Fibroblast of gingiva (primary cell): ENCODE data around the gene TOM1.
"Not testable (repeated sequence)": the region's sequence is repeated elsewhere in the genome, so short reads cannot be mapped to it uniquely, and the experiment has no call there.

Experiments used
- DNase-seq: peaks from one replicate; pipeline ENCODE4 v3.0.0-alpha.2; 2011; ENCODE audit warnings: low read depth

TOM1 gene

DNA sequence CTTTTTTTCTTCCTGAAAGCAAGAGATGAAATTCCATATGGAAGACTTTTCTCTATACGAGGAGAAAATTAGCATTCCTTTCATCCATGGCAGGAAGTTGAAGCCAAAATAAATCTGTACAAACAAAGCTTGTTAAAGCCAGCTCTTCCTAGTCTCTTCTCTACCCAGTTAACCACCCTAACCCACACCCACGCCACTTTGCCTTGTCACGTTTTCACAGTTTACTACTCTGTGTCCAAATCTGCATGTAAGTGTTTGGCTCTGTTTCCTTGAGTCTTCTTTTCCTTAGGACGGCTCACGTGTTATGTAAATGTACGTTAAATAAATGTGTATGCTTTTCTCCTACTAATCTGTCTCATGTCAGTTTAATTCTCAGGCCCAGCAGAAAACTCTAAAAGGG is 74.1 kb downstream of the TOM1 start:
- DNase-seq = no peak

DNA sequence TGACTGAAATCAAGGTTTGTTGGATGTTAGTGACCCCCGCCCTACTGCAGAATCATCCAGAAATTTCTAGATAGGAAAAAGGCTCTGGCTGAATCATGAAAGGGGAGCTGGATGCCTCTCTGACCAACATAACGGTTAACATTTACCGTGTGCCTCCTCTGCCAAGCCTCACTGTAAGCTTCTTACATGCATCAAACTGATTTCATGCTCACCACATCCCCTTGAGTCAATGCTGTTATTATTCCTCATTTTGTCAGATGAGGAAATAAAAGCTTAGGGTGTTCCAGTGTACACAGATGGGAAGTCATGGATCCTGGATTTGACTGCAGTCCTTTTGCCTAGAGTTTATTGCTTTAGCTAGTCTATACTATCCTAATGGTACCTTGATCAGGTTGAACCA is 75.3 kb downstream of the TOM1 start:
- DNase-seq = no peak

DNA sequence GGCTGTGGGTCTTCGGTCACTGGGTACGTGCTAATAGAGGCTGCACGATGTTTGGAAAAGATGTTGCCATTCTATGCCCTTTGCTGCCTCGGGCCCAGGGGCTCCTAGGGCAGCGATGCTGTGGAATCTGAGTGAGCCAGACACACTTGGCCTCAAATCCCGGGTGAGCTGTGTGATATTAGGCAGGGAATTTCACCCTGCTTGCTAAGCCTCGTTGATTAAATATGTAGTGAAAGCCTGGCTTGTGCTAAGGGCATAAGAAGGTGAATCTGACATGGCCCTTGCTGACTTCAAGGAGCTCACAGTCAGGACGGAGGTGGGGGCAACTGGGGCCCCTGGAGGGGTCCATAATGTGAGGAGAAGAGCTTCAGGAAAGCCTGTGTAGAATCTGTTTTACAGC is 75.8 kb downstream of the TOM1 start:
- no peak for DNase-seq

DNA sequence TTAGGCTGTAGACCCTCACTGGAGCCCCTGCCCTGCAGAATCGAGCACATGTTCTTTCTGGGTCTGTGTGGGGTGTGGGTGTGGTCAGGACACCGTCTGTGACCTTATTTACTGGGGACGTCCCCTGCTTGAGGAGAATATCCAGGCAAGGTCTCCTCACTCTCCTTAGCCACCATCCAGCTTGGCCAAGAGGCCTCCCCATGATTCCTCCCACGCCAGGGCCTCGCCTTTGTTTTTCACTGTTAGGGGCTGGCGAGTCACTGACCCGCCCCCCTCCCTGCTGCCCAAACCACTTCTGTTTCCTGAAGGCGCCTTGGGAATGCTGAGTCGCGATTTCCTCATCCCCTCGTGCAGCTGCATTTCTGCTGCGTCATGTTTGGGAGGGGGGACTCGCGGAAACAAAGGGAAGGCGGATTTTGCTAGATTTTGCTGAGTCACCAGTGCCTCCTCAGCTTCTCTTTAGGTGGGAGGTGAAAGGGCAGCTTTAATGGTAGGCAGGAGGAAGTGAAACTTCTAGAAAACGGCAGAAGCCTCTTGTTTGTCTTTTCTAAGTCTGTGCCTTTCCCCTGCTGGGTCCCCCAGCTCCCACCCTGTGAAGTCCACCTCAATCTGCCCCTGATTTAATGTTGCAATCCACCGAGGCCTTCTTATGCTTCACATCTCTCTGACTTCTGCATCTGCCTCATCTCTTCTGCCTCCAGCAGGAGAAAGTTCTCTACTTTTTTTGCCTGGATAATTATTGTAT is 77.2 kb downstream of the TOM1 start:
- peak; percentile 99 for DNase-seq

DNA sequence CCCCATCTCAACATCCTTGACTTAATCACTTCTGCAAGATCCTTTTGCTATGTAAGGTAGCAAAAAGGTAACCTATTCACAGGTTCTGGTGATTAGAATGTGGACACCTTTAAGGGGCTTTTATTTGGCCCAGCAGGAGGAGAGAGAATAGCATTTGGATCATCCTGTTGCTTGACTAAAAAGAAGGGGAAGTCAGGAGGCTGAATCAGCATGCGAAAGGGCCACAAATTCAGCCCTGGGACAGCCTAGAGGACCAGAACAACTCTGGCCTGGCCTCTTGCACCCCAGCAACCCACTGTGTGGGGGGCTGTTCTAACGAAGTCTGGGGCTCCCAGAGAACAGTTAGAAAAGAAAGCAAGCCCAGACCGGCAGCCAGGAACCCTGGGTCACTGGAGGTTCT is 78.0 kb downstream of the TOM1 start:
- no peak for DNase-seq

DNA sequence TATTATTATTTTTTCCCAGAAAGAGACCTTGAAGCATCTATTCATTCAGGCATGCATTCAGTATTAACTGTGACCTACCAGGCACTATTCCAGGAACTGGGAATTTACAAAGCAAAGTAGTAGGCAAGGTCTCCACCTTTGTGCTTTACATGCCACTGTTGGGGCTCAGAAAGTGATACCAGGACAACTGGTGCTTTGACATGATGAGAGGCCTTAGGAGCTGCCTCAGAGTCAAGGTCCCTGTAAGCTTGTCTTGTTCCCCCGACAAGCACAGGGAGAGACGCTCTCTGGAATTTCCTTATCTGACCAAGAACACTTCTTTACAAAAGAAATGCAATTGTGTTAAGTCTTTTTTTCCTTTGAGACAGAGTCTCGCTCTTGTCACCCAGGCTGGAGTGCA is 78.9 kb downstream of the TOM1 start:
- no peak for DNase-seq

DNA sequence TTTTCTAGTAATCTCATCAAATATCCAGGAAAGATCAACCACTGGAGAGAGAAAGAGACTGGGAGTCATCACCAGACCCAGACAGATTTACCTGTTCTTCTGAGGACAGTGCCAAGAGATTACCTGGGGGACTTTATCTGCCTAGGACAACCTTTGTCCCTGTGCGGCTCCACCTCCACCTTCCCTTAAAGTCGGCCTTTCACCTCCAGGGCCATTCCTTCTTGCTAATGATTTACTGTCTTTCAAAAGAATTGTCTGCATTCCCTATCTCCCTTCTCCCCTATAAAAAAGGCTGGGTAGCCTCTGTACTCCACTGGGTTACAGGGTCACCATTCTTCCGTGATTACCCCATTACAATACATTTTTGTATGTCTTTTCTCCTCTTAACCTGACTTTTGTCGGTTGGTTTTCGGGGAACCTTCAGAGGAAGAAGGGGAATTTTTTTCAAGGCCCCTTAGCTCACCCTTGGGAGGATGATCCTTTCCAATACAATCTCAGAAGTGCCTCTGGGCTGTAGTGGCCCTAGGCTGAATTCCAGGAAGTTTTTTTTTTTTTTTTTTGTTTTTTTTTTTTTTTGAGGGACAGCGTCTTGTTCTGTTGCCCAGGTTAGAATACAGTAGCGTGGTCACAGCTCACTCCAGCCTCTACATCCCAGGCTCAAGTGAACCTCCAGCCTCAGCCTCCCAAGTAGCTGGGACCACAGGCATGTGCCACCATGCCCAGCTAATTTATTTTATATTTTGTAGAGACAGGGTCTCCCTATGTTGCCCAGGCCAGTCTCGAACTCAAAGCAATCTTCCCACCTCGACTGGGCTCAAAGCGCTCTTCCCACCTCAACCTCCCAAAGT is 79.7 kb downstream of the TOM1 start:
- no peak for DNase-seq

DNA sequence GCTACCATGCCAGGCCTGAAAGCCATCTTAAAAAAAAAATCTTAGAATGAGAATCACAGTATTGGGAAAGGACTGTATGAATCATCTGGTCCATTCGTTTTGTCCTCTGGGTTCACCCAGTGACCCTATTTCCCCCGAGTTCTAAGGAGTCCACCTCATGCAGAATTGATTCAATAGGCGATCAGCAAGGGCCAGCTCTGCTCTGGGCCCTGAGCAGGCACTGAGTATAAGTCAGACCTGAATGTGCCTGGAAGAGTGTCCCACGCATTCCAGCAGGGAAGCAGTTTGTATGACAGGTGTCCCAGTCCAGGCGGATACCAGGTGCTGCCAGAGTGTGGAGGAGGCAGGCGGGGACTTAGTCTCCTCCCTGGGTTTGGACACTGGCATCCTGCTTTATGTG is 80.3 kb downstream of the TOM1 start:
- peak; percentile 44 for DNase-seq

DNA sequence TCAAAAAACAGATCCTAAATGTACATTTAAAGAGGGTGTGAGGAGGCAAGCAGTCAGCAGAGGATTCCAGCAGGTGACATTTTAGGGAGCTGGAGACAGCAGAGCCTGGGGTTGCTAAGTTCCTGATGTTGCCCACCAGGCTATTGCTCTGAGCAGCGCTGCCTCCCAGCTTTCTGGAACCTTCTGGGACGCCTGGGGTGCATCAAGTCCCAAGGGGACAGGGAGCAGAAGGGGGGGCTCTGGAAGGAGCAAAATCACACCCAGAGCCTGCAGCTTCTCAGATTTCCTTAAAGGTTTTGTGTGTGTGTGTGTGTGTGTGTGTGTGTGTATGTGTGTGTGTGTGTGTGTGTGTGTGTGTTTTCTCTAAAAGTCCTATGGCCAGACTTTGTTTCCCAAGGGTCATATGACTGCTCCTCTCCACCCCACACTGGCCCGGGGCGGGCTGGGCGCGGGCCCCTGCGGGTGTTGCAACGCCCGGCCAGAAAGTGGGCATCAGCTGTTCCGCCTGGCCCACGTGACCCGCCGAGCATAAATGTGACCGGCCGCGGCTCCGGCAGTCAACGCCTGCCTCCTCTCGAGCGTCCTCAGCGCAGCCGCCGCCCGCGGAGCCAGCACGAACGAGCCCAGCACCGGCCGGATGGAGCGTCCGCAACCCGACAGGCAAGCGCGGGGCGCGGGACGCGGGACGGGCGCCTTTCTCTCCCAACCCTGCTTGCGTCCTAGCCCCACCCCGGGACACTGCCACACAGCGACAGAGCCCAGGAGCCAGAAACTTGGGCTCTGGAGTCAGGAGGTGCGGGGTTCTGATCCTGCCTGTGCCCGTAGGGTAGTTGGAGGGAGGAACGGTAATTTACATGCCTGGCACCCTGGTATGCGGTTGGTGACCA is 81.1 kb downstream of the TOM1 start, which contains the start of gene HMOX1:
TSS of gene HMOX1 (plus strand) at position 560 of the 887 bp plus-strand sequence. CDS start at position 638, 78 bp downstream.
- peak; percentile 98 for DNase-seq

DNA sequence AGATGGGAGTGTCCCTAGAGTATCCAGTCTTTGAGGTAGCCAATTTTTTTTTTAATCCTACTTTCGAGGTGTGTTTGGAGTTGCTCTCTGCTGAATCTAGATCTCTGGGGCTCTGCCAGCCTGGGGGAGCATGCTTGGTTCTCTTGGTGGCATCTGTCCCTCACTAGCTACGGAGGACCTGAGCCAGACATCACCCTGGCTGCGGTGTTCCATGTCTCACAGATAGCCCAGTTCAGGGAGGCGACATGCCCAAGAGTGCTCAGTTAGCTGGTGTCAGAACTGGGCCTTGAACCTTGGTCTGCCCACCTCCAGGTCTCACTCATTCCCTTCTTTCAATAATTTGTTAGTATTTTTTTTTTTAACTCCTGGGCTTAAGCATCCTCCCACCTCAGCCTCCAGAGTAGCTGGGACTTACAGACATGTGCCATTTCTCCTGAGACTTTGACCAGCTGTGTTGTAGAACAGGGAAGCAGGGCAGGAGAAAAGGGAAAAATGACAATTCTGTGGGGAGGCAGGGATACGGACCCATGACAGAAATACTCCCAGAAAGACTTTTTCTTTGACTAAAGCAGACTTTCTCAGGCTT is 81.8 kb downstream of the TOM1 start:
- DNase-seq = no peak

DNA sequence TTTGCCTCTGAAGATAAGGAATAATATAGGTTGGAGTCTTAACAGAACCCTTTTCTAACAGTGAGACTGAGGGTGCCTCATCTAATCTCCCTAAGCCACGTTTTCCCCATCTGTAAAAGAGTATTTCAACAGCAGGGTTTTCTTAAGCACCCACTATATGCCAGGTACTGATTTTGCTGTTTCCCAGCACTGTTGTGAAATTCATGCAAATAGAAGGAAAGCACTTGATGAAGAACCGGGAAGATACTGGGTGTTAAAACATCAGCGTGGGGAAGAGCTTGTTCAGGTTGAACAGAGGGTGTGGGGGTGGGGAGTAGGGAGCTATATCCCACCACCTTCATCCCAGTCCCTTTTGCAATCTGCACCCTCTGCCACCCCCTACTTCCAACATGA is 84.0 kb downstream of the TOM1 start:
- DNase-seq = no peak

DNA sequence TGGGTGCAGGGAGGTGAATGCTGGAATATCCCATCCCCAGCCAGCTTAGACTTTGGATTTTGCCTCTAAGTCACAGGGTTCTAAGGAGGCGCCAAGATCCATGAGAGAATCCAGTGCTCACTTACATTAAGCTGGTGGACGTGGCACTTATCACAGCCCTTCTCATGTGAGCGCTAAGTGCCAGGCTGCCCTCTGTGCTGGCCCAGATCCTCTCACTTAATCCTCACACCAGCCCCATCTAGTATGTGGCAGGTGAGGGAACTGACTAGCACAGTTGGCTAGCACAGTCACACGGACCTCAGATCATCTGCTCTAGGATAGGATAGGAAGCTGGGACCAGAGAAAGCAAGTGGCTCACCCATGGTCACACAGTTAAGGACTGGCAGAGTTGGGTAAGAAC is 84.8 kb downstream of the TOM1 start:
- DNase-seq = no peak

DNA sequence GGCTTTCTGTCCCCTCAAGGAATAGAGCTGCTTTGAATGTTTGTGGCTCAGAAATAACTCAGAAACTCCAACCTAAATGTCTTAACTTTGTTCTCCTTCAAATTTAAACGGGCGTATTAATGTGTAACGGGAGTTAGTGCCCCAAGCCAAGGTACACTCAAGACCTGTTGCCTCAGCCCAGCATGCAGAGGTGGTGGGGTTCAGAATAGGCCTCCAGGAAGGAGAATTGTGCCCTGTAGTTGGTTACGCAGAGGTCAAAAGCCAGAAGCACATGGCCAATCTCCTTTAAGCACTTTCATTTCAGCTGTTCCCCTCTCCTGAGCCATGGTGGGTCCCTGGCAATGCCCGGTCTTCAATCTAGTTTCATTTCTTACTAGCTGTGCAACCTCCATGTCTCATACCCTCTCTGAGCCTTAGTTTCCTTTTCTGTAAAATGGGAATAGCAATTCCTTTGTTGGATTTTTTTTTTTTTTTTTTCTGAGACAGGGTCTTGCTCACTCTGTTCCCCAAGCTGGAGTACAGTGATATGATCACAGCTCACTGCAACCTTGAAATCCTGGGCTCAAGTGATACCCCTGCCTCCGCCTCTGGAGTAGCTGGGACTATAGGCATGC is 85.4 kb downstream of the TOM1 start:
- DNase-seq = no peak

DNA sequence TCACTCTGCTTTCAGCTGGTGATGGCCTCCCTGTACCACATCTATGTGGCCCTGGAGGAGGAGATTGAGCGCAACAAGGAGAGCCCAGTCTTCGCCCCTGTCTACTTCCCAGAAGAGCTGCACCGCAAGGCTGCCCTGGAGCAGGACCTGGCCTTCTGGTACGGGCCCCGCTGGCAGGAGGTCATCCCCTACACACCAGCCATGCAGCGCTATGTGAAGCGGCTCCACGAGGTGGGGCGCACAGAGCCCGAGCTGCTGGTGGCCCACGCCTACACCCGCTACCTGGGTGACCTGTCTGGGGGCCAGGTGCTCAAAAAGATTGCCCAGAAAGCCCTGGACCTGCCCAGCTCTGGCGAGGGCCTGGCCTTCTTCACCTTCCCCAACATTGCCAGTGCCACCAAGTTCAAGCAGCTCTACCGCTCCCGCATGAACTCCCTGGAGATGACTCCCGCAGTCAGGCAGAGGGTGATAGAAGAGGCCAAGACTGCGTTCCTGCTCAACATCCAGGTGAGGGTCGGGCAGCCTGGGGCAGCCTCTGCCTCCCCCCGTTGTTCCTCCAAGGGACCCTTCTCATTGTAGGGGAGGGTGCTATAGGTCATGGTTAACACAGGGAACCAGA is 87.1 kb downstream of the TOM1 start:
- DNase-seq = no peak

DNA sequence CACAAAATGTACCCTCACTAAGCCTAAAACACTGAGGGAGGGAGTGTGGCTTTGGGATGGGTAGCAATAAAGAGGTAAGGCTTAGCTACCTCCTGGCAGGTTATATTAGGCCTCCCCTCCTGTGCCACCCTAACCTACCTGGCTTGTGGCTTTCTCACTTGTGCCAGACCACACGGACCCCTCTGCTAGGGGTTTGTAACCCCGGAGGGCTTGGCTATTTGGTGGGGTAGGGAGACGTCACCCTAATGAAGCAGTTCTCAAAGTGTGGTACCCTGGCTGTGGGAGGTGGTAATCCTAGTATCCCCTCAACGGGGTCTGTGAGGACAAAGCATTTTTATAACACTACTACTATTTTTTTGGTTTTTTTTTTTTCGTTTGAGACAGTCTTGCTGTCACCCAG is 91.2 kb downstream of the TOM1 start:
- DNase-seq = no peak

DNA sequence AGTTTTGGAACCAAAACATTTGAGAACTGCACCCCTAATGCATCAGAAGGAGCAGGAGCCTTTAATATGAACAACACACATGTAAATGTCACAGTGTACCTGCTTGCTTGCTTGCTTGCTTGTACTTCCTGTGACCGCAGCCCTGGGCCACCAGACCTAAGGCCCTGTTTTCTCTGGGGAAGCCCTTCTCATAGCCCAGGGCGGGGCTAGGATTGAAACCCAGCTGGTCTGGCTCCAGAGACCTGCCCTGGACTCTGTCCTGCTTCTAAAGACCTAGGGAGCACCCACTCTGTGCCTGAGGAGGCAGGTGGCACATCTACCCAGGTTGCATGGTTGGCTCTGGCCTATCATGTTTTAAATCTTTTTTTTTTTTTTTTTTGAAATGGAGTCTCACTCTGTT is 92.7 kb downstream of the TOM1 start:
- DNase-seq = no peak

DNA sequence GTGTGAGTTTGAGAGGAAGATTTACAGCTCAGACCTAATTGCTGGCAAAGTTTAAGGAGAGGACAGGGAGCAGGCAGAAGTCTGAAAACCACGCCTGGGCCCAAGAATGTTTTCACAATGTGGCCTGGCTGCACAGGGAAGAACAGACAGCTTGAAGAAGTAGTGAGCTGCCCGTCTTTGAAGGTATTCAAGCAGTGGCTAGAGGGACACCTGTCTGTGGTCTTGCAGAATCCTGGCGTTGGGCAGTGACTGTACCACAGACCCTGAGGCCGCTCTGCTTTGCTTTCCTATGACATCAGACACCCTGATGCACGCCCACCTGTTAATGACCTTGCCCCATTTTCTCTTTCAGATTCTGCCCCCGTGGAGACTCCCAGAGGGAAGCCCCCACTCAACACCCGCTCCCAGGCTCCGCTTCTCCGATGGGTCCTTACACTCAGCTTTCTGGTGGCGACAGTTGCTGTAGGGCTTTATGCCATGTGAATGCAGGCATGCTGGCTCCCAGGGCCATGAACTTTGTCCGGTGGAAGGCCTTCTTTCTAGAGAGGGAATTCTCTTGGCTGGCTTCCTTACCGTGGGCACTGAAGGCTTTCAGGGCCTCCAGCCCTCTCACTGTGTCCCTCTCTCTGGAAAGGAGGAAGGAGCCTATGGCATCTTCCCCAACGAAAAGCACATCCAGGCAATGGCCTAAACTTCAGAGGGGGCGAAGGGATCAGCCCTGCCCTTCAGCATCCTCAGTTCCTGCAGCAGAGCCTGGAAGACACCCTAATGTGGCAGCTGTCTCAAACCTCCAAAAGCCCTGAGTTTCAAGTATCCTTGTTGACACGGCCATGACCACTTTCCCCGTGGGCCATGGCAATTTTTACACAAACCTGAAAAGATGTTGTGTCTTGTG is 93.7 kb downstream of the TOM1 start:
- no peak for DNase-seq

DNA sequence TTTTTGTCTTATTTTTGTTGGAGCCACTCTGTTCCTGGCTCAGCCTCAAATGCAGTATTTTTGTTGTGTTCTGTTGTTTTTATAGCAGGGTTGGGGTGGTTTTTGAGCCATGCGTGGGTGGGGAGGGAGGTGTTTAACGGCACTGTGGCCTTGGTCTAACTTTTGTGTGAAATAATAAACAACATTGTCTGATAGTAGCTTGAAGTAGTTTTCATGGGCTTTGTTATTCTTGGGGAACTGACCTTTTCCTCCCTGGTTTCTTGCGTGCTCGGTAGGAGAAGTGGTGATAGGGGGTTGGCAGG is 94.3 kb downstream of the TOM1 start:
- no peak for DNase-seq

DNA sequence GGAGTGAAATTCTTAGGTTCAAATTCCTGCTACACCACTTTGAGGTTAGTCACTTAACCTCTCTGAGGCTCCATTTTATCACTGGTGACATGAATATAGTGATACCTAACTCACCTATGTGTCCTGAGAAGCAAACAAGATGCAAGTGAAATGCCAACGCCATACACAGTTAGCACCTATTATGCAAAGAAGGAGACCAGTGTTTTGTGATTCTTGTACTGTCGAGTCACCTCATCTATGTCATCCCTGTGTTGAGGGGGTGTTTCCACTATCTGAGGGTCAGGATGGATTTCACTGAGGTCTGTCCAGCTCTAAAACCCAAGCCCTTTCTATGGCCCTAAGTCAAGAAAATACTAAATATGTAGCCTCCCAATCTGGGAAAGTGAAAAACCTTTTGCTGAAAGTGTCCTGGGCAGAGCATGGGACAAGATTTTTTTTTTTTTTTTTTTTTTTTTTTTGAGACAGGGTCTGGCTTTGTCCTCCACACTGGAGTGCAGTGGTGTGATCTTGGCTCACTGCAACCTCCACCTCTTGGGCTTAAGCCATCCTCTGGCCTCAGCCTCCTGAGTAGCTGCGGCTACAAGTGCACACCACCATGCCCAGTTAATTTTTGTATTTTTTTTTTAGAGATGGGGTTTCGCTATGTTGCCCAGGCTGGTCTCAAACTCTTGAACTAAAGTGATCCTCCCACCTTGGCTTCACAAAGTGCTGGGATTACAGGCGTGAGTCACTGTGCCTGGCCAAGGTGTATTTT is 95.3 kb downstream of the TOM1 start:
- DNase-seq = peak; percentile 59

DNA sequence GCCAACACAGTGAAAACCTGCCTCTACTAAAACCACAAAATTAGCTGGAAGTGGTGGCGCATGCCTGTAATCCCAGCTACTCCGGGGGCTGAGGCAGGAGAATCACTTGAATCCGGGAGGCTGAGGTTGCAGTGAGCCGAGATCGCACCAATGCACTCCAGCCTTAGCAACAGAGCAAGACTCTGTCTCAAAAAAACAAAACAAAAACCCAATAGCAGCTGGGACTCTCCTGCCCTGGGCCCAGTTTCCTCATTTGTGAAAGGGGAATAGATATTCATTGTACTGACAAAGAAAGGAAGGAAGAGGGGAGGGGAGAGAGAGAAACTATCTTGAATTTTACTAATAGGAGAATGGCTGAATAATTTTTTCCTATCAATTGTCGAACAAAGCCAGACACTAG is 96.9 kb downstream of the TOM1 start:
- DNase-seq = not testable (repeated sequence)
